DND-41 (cell line): ENCODE data around the gene NAGLU.

Experiments used
- EZH2 ChIP-seq: IDR thresholded peaks from 3 replicates; pipeline ENCODE4 v1.6.1; 2012; ENCODE audit warnings: borderline replicate concordance, low read depth, mild to moderate bottlenecking, moderate library complexity, low read length, inconsistent platforms; ENCODE audit not compliant: severe bottlenecking
- TF ChIP-seq, protein P1 (sequence below): IDR thresholded peaks from 2 replicates; pipeline ENCODE4 v1.5.1; 2012; ENCODE audit warnings: borderline replicate concordance, low read length, moderate library complexity, mild to moderate bottlenecking; ENCODE audit not compliant: poor library complexity, severe bottlenecking; ENCODE audit errors: extremely low read depth

DNA sequence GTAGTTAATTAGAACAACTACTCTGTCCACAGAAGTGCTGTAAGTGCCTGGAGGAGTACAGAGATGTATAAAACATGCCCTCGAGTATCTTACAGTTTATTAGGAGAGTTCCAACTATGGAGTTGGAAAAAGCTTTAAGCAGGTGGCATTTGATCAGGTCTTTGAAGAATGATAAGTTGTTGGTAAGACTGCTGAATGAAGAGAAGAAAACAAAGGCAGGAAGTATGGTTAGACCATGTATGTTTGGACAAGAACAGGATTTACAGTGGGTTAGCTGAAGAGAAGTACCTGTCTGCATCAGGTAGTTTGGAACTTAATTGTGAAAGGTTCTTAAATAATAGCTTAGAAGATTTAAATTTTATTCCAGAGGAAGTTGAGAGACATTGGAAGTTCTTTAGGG lies 48.0 kb upstream of the NAGLU start:
- TF ChIP-seq, protein P1, sequence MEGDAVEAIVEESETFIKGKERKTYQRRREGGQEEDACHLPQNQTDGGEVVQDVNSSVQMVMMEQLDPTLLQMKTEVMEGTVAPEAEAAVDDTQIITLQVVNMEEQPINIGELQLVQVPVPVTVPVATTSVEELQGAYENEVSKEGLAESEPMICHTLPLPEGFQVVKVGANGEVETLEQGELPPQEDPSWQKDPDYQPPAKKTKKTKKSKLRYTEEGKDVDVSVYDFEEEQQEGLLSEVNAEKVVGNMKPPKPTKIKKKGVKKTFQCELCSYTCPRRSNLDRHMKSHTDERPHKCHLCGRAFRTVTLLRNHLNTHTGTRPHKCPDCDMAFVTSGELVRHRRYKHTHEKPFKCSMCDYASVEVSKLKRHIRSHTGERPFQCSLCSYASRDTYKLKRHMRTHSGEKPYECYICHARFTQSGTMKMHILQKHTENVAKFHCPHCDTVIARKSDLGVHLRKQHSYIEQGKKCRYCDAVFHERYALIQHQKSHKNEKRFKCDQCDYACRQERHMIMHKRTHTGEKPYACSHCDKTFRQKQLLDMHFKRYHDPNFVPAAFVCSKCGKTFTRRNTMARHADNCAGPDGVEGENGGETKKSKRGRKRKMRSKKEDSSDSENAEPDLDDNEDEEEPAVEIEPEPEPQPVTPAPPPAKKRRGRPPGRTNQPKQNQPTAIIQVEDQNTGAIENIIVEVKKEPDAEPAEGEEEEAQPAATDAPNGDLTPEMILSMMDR, result no peak
- TF ChIP-seq EZH2, result no peak
